ENCODE measurements around the gene DOK7.
"Not testable (repeated sequence)": the region's sequence is repeated elsewhere in the genome, so short reads cannot be mapped to it uniquely, and the experiment has no call there.

Gene DOK7

DNA sequence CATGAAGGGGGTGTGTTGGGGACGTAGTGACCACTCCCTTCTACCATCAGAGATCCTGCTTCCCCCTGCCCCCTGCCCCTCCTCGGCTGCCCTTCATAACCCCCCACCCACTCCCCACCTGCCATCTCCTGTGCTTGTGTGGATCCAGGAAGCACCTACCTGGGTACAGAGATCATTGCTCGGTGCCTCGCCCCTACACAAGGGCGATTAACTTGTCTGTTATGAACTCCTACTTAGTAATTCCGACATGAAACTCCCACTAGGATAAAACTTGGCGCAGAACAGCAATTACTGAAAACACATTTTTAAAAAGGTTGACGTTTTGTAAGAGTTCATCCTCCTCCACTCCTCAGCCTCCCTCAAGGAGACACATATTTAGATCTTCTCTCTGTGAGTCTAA lies 80.3 kb downstream of the DOK7 start:
- not testable (repeated sequence) for DNase-seq (ENCODE audit: low spot score)
